Keratinocyte (primary cell): Measurements from ENCODE around the gene ARL9. TPM values are rescaled to one million over a fixed set of nuclear protein-coding genes. Genes with fewer than 3 reads are reported as not detected.

Experiments
- DNase-seq: peaks from one replicate; pipeline ENCODE4 v3.0.0-alpha.2; 2011; ENCODE audit warnings: low read depth, missing footprints, low spot score
- FAIRE-seq: peaks from 2 replicates; lab custom pipeline; 2011; peaks lifted over from hg19 to GRCh38; lab: Jason Lieb, UNC
- H2AFZ ChIP-seq: 2 replicates; pipeline ENCODE4 v1.6.0; 2012; ENCODE audit warnings: low read length, control low read depth, inconsistent platforms; ENCODE audit not compliant: control insufficient read depth
- H3K27ac ChIP-seq: 2 replicates; pipeline ENCODE4 v1.5.1; 2011; ENCODE audit warnings: low read length; ENCODE audit not compliant: control insufficient read depth, insufficient read depth
- H3K27me3 ChIP-seq: 3 replicates; pipeline ENCODE4 v1.6.0; 2011; ENCODE audit warnings: low read length; ENCODE audit not compliant: control insufficient read depth, insufficient read depth; ENCODE audit errors: extremely low read depth
- H3K36me3 ChIP-seq, 2 experiments: 2 replicates in 1 of 2; 3 replicates in 1 of 2; pipeline ENCODE4 v1.5.1; 2011; ENCODE audit warnings: low read length in 2 of 2, mild to moderate bottlenecking in 1 of 2; ENCODE audit not compliant: control insufficient read depth in 2 of 2, insufficient read depth in 2 of 2; ENCODE audit errors: extremely low read depth in 1 of 2
- H3K4me1 ChIP-seq: 3 replicates; pipeline ENCODE4 v1.5.1; 2011; ENCODE audit warnings: low read length; ENCODE audit not compliant: control insufficient read depth, insufficient read depth; ENCODE audit errors: extremely low read depth
- H3K4me2 ChIP-seq: 3 replicates; pipeline ENCODE4 v1.6.0; 2011; ENCODE audit warnings: low read depth, low read length; ENCODE audit not compliant: control insufficient read depth, insufficient read depth; ENCODE audit errors: extremely low read depth
- H3K4me3 ChIP-seq, 3 experiments: fragments of 200-600 bp in 1 of 3; sonication (generic) in 1 of 3; 2 replicates in 2 of 3; 3 replicates in 1 of 3; pipeline ENCODE4 v1.5.1; 2011 to 2016; ENCODE audit warnings: low read length in 3 of 3, mild to moderate bottlenecking in 3 of 3, control low read depth in 2 of 3, inconsistent platforms in 1 of 3, low read depth in 1 of 3, mixed read lengths in 1 of 3, mixed run types in 1 of 3, moderate library complexity in 1 of 3; ENCODE audit not compliant: control insufficient read depth in 2 of 3, insufficient read depth in 2 of 3; ENCODE audit errors: extremely low read depth in 1 of 3
- H3K79me2 ChIP-seq: 2 replicates; pipeline ENCODE4 v1.6.0; 2012; ENCODE audit warnings: low read length; ENCODE audit not compliant: control insufficient read depth, insufficient read depth
- H3K9ac ChIP-seq: 3 replicates; pipeline ENCODE4 v1.6.0; 2011; ENCODE audit warnings: low read length; ENCODE audit not compliant: control insufficient read depth, insufficient read depth; ENCODE audit errors: extremely low read depth
- H3K9me1 ChIP-seq: 3 replicates; pipeline ENCODE4 v1.6.0; 2011; ENCODE audit warnings: low read length; ENCODE audit not compliant: control insufficient read depth, insufficient read depth; ENCODE audit errors: extremely low read depth
- H3K9me3 ChIP-seq: 2 replicates; pipeline ENCODE4 v1.5.1; 2012; ENCODE audit warnings: low read depth, low read length; ENCODE audit not compliant: control insufficient read depth
- H4K20me1 ChIP-seq: 3 replicates; pipeline ENCODE4 v1.6.0; 2011; ENCODE audit warnings: low read length; ENCODE audit not compliant: control insufficient read depth, insufficient read depth; ENCODE audit errors: extremely low read depth
- EZH2 ChIP-seq: IDR thresholded peaks from one replicate; pipeline ENCODE4 v1.6.1; 2012; ENCODE audit warnings: inconsistent platforms, mild to moderate bottlenecking, low read length, moderate library complexity
- dilution Hi-C: fragments of 300-500 bp; cut with MboI; formaldehyde crosslinking; loops from one replicate; pipeline ENCODE4 v1.7.0; 2020; ENCODE audit warnings: low sequenced_read_pairs; ENCODE audit not compliant: extremely low pct_ligation_motif_present
- polyA plus RNA-seq, 5 experiments: library from polyadenylated mRNA; depleted of rRNA in 3 of 5; stranded (reverse) in 3 of 5; stranded (forward) in 1 of 5; unstranded in 1 of 5; fragments of >200 nt; gene quantifications; 1 replicate in 1 of 5; 2 replicates in 3 of 5; 3 replicates in 1 of 5; pipeline versions ENCODE4 v1.2.1 to v1.2.3, GENCODE V29; 2011 to 2012; ENCODE audit warnings: missing spikeins in 2 of 5, low read depth in 1 of 5, low replicate concordance in 1 of 5
- TF ChIP-seq, protein P1 (sequence below), 3 experiments: IDR thresholded peaks in 1 of 3; conservative IDR thresholded peaks in 1 of 3; optimal IDR thresholded peaks in 1 of 3; 2 replicates in 2 of 3; 3 replicates in 1 of 3; pipeline versions ENCODE3 to v1.5.1; 2011; ENCODE audit warnings: low read length in 3 of 3, mild to moderate bottlenecking in 3 of 3, moderate library complexity in 2 of 3, control low read depth in 1 of 3, inconsistent platforms in 1 of 3; ENCODE audit not compliant: insufficient read depth in 2 of 3; ENCODE audit errors: extremely low read depth in 1 of 3

Gene ARL9
- polyA plus RNA-seq, 1 donor (not counting 4 experiments of a cell fraction or from before 2014, with no cell fraction given): 0.47 TPM

GRCh38 chr4:56550642-56551041 lies 45.1 kb downstream of the ARL9 start:
- no peaks in the 10 kb centered on the region for H3K4me1 ChIP-seq
- DNase-seq (no peak), FAIRE-seq (no peak)
- H3K36me3 ChIP-seq: no peaks in the 10 kb centered on the region
- H3K79me2 ChIP-seq: no peaks in the 10 kb centered on the region
- dilution Hi-C loops: no loop called here
- H3K27ac ChIP-seq: no peak overlapping the region
- H3K4me2 ChIP-seq: no peak overlapping the region
- no peaks in the 10 kb centered on the region for H3K9me1 ChIP-seq
- H2AFZ ChIP-seq: no peak overlapping the region
- no peak overlapping the region for H3K4me3 ChIP-seq
- H3K27me3 ChIP-seq: no peaks in the 10 kb centered on the region
- H3K9me3 ChIP-seq: no peaks in the 10 kb centered on the region
- H3K9ac ChIP-seq: no peak overlapping the region
- TF ChIP-seq, protein P1, sequence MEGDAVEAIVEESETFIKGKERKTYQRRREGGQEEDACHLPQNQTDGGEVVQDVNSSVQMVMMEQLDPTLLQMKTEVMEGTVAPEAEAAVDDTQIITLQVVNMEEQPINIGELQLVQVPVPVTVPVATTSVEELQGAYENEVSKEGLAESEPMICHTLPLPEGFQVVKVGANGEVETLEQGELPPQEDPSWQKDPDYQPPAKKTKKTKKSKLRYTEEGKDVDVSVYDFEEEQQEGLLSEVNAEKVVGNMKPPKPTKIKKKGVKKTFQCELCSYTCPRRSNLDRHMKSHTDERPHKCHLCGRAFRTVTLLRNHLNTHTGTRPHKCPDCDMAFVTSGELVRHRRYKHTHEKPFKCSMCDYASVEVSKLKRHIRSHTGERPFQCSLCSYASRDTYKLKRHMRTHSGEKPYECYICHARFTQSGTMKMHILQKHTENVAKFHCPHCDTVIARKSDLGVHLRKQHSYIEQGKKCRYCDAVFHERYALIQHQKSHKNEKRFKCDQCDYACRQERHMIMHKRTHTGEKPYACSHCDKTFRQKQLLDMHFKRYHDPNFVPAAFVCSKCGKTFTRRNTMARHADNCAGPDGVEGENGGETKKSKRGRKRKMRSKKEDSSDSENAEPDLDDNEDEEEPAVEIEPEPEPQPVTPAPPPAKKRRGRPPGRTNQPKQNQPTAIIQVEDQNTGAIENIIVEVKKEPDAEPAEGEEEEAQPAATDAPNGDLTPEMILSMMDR (optimal IDR thresholded peaks at IDR 0.05 in 1 of 3, IDR thresholded peaks at IDR 0.05 in 1 of 3, conservative IDR thresholded peaks at IDR 0.05 in 1 of 3; ENCODE audit: extremely low read depth in 1 of 3, insufficient read depth in 2 of 3, low read length in 3 of 3): no peak
- no peak for TF ChIP-seq EZH2
- no peaks in the 10 kb centered on the region for H4K20me1 ChIP-seq

- no peaks in the 10 kb centered on the region for H3K4me1 ChIP-seq
- H3K9ac ChIP-seq: no peak overlapping the region
- H3K4me2 ChIP-seq: no peak overlapping the region
- H3K9me3 ChIP-seq: no peaks in the 10 kb centered on the region
- FAIRE-seq: no peak
- no peaks in the 10 kb centered on the region for H4K20me1 ChIP-seq
- dilution Hi-C loops: no loop called here
- H3K27me3 ChIP-seq: no peaks in the 10 kb centered on the region
- no peak overlapping the region for H3K4me3 ChIP-seq
- DNase-seq: no peak
- TF ChIP-seq EZH2: no peak
- TF ChIP-seq, protein P1 (optimal IDR thresholded peaks at IDR 0.05 in 1 of 3, IDR thresholded peaks at IDR 0.05 in 1 of 3, conservative IDR thresholded peaks at IDR 0.05 in 1 of 3; ENCODE audit: extremely low read depth in 1 of 3, insufficient read depth in 2 of 3, low read length in 3 of 3): no peak
- no peak overlapping the region for H3K27ac ChIP-seq
- H2AFZ ChIP-seq: no peak overlapping the region
- no peaks in the 10 kb centered on the region for H3K79me2 ChIP-seq
- no peaks in the 10 kb centered on the region for H3K36me3 ChIP-seq
- no peaks in the 10 kb centered on the region for H3K9me1 ChIP-seq
These were observed 45.9 kb downstream of the ARL9 start for GRCh38 chr4:56551516-56551915.
